Measurements from ENCODE around the gene CAPZA2. TPM values are rescaled to one million over a fixed set of nuclear protein-coding genes. Genes with fewer than 3 reads are reported as not detected.

Gene CAPZA2
- total RNA-seq, 1 experiment from 2014 or later, result 173 TPM

- ChIA-PET POLR2A (no interaction called here), CTCF (no interaction called here)
- no peak overlapping the region for H3K4me3 Mint-ChIP-seq (ENCODE audit: unreplicated experiment)
- no peaks in the 10 kb centered on the region for H3K27me3 Mint-ChIP-seq (ENCODE audit: insufficient read depth, unreplicated experiment)
- BruUV-seq (replicated peaks), result no TSS peak
- peaks cover 8% of the 10 kb centered on the region for H3K9me3 Mint-ChIP-seq (ENCODE audit: unreplicated experiment)
- no peak for TF ChIP-seq CTCF (IDR thresholded peaks at IDR 0.05; ENCODE audit: unreplicated experiment)
- H3K4me1 Mint-ChIP-seq (ENCODE audit: insufficient read depth, unreplicated experiment), result peaks cover 11% of the 10 kb centered on the region
- DNase-seq (ENCODE audit: unreplicated experiment), result peak; percentile 16
- peaks cover 39% of the 10 kb centered on the region for H3K36me3 Mint-ChIP-seq (ENCODE audit: insufficient read depth, unreplicated experiment)
- intact Hi-C loops (cut with micrococcal nuclease), result no loop called here
- H3K27ac Mint-ChIP-seq (ENCODE audit: low read depth, unreplicated experiment), result no peak overlapping the region
Observed at GRCh38 chr7:116886543-116887156, 24.3 kb downstream of the CAPZA2 start.

GRCh38 chr7:116888895-116889294, 26.5 kb downstream of the CAPZA2 start:
- Mint-ChIP-seq H3K9me3 (ENCODE audit: unreplicated experiment) (peaks cover 7% of the 10 kb centered on the region), H3K4me1 (ENCODE audit: insufficient read depth, unreplicated experiment) (peaks cover 11% of the 10 kb centered on the region), H3K36me3 (ENCODE audit: insufficient read depth, unreplicated experiment) (peaks cover 60% of the 10 kb centered on the region), H3K27ac (ENCODE audit: low read depth, unreplicated experiment) (no peak overlapping the region), H3K4me3 (ENCODE audit: unreplicated experiment) (no peak overlapping the region), H3K27me3 (ENCODE audit: insufficient read depth, unreplicated experiment) (no peaks in the 10 kb centered on the region)
- TF ChIP-seq CTCF (IDR thresholded peaks at IDR 0.05; ENCODE audit: unreplicated experiment), result no peak
- no peak for DNase-seq (ENCODE audit: unreplicated experiment)
- POLR2A ChIA-PET, result no interaction called here
- BruUV-seq (replicated peaks), result no TSS peak
- CTCF ChIA-PET, result interaction anchor here (0.6 kb wide), 2 partner anchors 11 to 69 kb away, joined by 3 to 4 read pairs; no protein-coding TSS in a partner anchor
- intact Hi-C loops (cut with micrococcal nuclease), result no loop called here

- no peak overlapping the region for H3K27ac Mint-ChIP-seq (ENCODE audit: low read depth, unreplicated experiment)
- H3K4me1 Mint-ChIP-seq (ENCODE audit: insufficient read depth, unreplicated experiment), result peaks cover 13% of the 10 kb centered on the region
- intact Hi-C loops (cut with micrococcal nuclease), result no loop called here
- peaks cover 66% of the 10 kb centered on the region for H3K36me3 Mint-ChIP-seq (ENCODE audit: insufficient read depth, unreplicated experiment)
- POLR2A ChIA-PET, result interaction anchor here (0.9 kb wide), 1 partner anchor 12 kb away, joined by 4 read pairs; no protein-coding TSS in a partner anchor
- H3K27me3 Mint-ChIP-seq (ENCODE audit: insufficient read depth, unreplicated experiment), result no peaks in the 10 kb centered on the region
- no peak overlapping the region for H3K4me3 Mint-ChIP-seq (ENCODE audit: unreplicated experiment)
- BruUV-seq (replicated peaks), result no TSS peak
- CTCF ChIA-PET, result interaction anchor here (1.1 kb wide), 1 partner anchor 26 kb away, joined by 3 read pairs; no protein-coding TSS in a partner anchor
- DNase-seq (ENCODE audit: unreplicated experiment), result no peak
- no peaks in the 10 kb centered on the region for H3K9me3 Mint-ChIP-seq (ENCODE audit: unreplicated experiment)
- TF ChIP-seq CTCF (IDR thresholded peaks at IDR 0.05; ENCODE audit: unreplicated experiment), result no peak
Observed at GRCh38 chr7:116895849-116896248, 33.5 kb downstream of the CAPZA2 start.

GRCh38 chr7:116897661-116898060, 35.3 kb downstream of the CAPZA2 start:
- Mint-ChIP-seq H3K4me1 (ENCODE audit: insufficient read depth, unreplicated experiment) (peaks cover 13% of the 10 kb centered on the region), H3K27me3 (ENCODE audit: insufficient read depth, unreplicated experiment) (no peaks in the 10 kb centered on the region), H3K9me3 (ENCODE audit: unreplicated experiment) (no peaks in the 10 kb centered on the region), H3K4me3 (ENCODE audit: unreplicated experiment) (no peak overlapping the region), H3K36me3 (ENCODE audit: insufficient read depth, unreplicated experiment) (peaks cover 53% of the 10 kb centered on the region), H3K27ac (ENCODE audit: low read depth, unreplicated experiment) (no peak overlapping the region)
- POLR2A ChIA-PET, result interaction anchor here (0.5 to 1.5 kb wide), 4 partner anchors 27 to 687 kb away, joined by 3 to 5 read pairs (median 3); partner anchors contain the start of gene ST7
- BruUV-seq (replicated peaks), result no TSS peak
- TF ChIP-seq CTCF (IDR thresholded peaks at IDR 0.05; ENCODE audit: unreplicated experiment), result no peak
- intact Hi-C loops (cut with micrococcal nuclease), result no loop called here
- DNase-seq (ENCODE audit: unreplicated experiment), result no peak
- CTCF ChIA-PET, result no interaction called here
